ENCODE data around the gene PODN. TPM values are rescaled to one million over a fixed set of nuclear protein-coding genes. Genes with fewer than 3 reads are reported as not detected.

Gene PODN
- total RNA-seq, 1 experiment from 2014 or later, result 0.23 TPM

Other genes starting within 250 kb of the PODN start
- 0.36 TPM for gene ZYG11A, start 219.5 kb upstream of the PODN start, total RNA-seq (2021; ENCODE audit: unreplicated experiment)
- gene ECHDC2, start 140.5 kb upstream of the PODN start, total RNA-seq (2021; ENCODE audit: unreplicated experiment), result 61.8 TPM
- 88.7 TPM for gene SCP2, start 134.9 kb upstream of the PODN start, total RNA-seq (2021; ENCODE audit: unreplicated experiment)
- 0.31 TPM for gene SLC1A7, start 80.4 kb downstream of the PODN start, total RNA-seq (2021; ENCODE audit: unreplicated experiment)
- 18.9 TPM for gene CPT2, start 134.6 kb downstream of the PODN start, total RNA-seq (2021; ENCODE audit: unreplicated experiment)
- 57.2 TPM for gene CZIB, start 158.4 kb downstream of the PODN start, total RNA-seq (2021; ENCODE audit: unreplicated experiment)
- gene MAGOH, start 176.3 kb downstream of the PODN start, total RNA-seq (2021; ENCODE audit: unreplicated experiment), result 63.8 TPM

All from Panc1 (cell line).